ENCODE results near the gene NDUFS8.

The NDUFS8 gene

GRCh38 chr11:68016161-68016903, 14.1 kb upstream of the NDUFS8 start:
- DNase-seq, result no peak

DNA sequence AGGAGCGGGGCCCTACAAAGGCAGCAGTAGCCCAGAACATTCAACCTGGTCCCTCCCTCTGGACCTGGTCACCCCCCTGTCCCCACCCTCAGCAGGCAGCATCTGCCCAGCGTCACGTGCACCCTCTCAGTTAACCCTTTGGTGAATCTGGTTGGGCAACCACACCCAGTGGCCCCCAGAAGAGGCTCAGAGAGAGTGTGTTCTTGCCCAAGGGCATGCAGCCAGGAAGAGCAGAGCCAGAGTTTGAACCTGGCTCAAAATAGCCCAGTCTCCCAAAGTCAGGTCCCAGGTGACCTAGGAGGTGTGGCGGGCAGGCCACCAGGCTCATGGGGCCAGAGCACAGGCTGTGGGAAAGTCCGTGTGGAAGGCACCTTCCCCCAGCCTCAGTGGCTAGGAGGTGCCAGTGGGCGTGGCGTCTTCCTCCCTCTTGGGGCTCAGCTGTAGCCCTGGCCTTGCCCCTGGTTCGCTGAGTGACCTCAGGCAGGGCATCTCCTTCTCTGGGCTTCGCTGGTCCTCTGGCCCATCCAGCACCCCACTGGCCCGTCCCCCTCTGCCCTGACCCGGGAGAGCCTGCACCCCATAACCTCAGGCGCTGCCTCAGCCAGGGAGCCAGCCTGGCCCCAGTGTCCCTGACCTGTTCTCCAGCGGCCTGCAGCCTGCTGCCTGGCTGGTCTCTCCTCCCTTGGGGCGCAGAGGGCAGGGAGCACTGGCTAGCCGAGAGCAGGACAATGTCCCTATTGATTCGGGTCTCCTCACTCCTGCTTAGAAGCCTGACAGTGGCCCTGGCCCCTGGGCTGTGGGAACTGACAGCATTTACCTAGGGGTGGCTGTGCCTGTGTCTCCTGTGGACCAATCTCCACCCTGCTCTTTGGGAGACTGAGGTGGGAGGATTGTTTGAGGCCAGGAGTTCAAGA, 13.3 kb upstream of the NDUFS8 start:
- no peak for DNase-seq

- no peak for DNase-seq
These were observed 12.3 kb upstream of the NDUFS8 start for GRCh38 chr11:68017980-68018729.

GRCh38 chr11:68018730-68019190, 11.7 kb upstream of the NDUFS8 start:
- no peak for DNase-seq

DNA sequence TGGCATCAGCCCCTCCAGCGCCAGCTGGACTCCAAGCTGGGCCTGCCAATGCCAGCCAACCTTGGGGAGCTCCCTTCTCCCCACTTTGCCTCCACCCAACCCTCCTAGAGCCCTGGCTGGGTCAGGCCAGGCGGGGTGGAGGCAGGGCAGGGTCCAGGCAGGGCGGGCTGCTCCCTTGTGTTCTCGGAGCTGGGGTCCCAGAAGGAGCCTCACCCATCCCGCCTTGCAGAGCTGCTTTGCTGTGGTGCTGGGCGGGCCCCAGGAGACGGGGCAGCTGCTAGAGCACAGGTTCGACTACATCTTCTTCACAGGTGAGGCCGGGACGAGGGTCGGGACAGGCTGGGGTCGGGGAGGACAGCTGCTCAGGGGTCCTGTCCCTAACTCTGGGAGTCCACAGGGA, 11.0 kb upstream of the NDUFS8 start:
- no peak for DNase-seq

- no peak for DNase-seq
These were observed 9.9 kb upstream of the NDUFS8 start for GRCh38 chr11:68020575-68020974.

GRCh38 chr11:68021167-68021787, 9.2 kb upstream of the NDUFS8 start:
- no peak for DNase-seq

DNA sequence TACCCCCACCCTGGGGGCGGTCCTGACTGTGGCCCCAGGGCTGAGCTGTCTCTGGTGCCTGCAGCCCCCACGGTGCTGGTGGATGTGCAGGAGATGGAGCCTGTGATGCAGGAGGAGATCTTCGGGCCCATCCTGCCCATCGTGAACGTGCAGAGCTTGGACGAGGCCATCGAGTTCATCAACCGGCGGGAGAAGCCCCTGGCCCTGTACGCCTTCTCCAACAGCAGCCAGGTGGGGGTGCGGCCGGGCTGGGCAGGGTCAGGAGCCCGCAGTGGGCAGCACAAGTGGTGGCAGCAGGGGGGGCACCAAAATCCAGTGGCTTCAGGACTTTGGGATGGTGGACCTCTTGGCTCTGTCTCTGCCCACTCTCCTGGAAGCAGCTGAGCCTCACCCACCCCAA, 8.0 kb upstream of the NDUFS8 start:
- DNase-seq, result no peak

DNA sequence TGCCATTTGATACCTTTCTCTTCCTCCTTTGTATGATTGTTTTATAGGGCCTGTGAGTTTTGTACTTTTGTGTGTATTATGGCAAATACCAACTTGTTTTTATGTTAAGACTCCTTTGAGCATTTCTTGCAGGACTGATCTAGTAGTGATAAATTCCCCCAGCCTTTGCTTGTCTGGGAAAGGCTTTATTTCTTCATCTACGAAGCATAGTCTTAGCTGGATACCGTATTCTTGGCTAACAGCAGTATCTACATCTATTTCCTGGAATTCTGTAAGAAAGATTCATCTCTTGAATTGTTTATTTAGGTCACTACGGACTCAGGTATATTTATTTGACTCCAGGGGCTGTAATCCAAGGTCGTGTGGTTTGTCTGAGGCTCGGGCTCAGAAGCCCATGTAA, 6.0 kb upstream of the NDUFS8 start:
- DNase-seq, result no peak

- no peak for DNase-seq
These were observed 5.4 kb upstream of the NDUFS8 start for GRCh38 chr11:68025047-68025446.

DNA sequence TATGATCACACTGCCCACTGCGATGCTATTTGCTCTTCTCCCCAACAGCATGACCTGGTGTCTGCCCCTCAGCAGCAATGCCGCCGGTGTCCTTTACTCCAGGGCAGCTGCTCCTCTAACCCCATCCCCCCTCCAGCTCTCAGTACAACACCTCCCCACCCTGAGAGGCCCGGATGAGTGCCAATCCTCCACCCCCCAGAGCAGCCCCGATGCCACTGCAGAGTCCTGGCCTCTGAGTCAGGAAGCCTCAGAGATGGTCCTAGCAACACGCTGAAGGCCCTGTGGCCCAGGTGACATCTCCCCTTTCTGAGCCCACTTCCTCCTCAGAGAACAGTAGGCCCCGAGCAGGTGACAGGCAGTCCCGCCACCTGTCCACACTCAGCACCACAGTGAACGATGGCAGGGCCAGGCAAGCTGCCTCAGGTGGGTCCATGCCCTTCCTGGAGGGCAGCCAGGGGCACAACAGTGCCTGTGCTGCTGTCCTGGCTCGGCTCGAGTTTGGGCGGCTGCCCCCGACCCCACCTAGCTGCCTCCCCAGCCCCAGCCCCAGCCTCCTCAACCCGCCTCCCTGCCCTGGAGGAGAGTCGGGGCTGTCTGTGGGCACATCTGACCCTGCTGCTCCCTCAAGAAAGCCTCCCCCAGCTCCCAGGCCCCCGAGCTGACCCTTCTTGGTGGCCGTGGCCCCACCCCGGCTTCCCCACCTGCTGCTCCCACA, 3.9 kb upstream of the NDUFS8 start:
- DNase-seq, result no peak

- no peak for DNase-seq
These were observed 2.8 kb upstream of the NDUFS8 start for GRCh38 chr11:68027667-68028066.

- no peak for DNase-seq
These were observed 1.5 kb upstream of the NDUFS8 start for GRCh38 chr11:68028802-68029545.

- DNase-seq, result no peak
These were observed 623 bp downstream of the NDUFS8 start for GRCh38 chr11:68031144-68031464.

GRCh38 chr11:68032003-68032402, 1.5 kb downstream of the NDUFS8 start:
- DNase-seq, result no peak

DNA sequence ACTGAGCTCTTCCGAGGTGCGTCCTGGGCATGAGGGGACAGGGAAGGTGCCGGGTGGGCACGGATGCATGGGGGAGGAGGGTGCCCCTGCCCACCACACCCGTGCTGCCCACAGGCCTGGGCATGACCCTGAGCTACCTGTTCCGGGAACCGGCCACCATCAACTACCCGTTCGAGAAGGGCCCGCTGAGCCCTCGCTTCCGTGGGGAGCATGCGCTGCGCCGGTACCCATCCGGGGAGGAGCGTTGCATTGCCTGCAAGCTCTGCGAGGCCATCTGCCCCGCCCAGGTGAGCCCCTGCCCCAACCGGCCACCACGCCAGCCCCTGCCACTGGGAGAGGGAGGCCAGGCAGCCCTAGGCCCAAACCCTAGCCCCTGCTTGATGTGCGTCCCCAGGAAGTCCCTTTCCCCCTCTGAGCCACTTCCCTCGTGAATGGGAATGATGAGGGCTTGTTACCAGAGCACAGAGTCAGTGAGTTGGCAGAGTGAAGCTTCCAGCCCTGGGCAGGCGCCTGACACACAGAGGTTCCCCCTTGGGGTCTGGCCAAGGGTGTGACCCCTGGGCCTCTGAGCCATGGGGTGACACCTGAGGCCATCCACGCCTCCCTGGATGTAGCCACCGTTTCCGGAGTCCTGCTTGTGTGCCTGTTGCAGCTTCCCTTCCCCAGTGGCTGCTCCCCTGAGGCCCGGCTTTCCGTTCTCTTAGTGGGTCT, 2.7 kb downstream of the NDUFS8 start:
- DNase-seq, result no peak

GRCh38 chr11:68033708-68034045, 3.2 kb downstream of the NDUFS8 start:
- DNase-seq, result no peak

GRCh38 chr11:68035266-68035876, 4.9 kb downstream of the NDUFS8 start:
- DNase-seq, result no peak

DNA sequence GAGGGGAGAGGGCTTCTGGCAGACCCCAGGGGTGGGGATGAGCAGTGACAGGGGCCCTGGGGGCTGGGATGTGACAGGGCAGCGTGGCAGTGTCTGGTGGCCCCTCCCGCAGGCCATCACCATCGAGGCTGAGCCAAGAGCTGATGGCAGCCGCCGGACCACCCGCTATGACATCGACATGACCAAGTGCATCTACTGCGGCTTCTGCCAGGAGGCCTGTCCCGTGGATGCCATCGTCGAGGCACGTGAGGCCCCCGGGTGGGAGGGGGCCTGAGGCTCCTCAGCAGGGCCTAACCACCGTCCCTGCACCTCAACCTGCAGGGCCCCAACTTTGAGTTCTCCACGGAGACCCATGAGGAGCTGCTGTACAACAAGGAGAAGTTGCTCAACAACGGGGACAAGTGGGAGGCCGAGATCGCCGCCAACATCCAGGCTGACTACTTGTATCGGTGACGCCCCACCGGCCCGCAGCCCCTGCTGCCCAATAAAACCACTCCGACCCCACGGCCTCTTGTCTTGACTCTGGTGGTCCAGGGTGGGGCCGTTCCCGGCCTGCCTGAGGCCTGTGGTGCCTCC, 5.7 kb downstream of the NDUFS8 start:
- no peak for DNase-seq

DNA sequence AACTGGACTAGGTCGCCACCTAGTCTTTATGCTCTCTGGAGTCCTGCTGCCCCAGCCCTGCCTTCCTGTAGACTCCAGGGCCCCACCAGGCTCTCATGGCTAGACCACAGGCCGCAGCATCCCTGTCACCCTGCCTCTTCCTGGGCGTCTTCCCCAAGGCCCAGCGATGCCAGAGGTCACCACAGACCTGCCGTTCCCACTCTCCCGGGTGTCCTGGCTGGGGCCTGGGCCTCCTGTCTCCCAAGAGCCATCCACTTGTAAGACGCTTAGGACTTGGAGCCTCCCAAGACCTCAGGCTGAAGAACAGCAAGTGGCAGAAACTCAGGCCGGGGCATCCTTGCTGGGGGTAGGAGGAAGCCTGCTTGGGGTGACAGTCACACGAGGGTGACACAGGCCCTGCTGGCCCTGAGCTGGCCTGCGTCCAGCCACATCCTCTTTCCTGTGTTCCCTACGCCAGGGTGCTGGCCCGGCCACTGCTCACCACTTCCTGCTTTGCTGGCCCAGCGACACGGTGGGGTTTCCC, 6.3 kb downstream of the NDUFS8 start:
- peak; percentile 40 to 78 for DNase-seq
